ENCODE results near the gene POFUT1.
A peak's percentile ranks its signal among the peaks of the same experiment; 100 is the strongest.
"Not testable (repeated sequence)": the region's sequence is repeated elsewhere in the genome, so short reads cannot be mapped to it uniquely, and the experiment has no call there.

The POFUT1 gene

GRCh38 chr20:32251470-32251869 lies 43.8 kb downstream of the POFUT1 start:
- Mint-ChIP-seq H3K4me1 (peaks cover 22% of the 10 kb centered on the region), H3K4me3 (peak overlapping the region; percentile 4), H3K9me3 (no peaks in the 10 kb centered on the region), H3K36me3 (no peaks in the 10 kb centered on the region), H3K27me3 (no peaks in the 10 kb centered on the region), H3K27ac (peak overlapping the region; percentile 60)
- ATAC-seq: no peak

- H3K27me3 Mint-ChIP-seq: no peaks in the 10 kb centered on the region
- ATAC-seq: peak; percentile 90
- peaks cover 30% of the 10 kb centered on the region for H3K4me1 Mint-ChIP-seq
- H3K9me3 Mint-ChIP-seq: no peaks in the 10 kb centered on the region
- H3K36me3 Mint-ChIP-seq: no peaks in the 10 kb centered on the region
- H3K27ac Mint-ChIP-seq: peak overlapping the region; percentile 60
- peak overlapping the region; percentile 21 for H3K4me3 Mint-ChIP-seq
Measured at GRCh38 chr20:32252189-32252588, 44.5 kb downstream of the POFUT1 start.

GRCh38 chr20:32260973-32261372 lies 53.3 kb downstream of the POFUT1 start:
- H3K4me1 Mint-ChIP-seq: peaks cover 10% of the 10 kb centered on the region
- H3K27ac Mint-ChIP-seq, ATAC-seq, H3K27me3 Mint-ChIP-seq, H3K9me3 Mint-ChIP-seq, H3K36me3 Mint-ChIP-seq, H3K4me3 Mint-ChIP-seq: not testable (repeated sequence)

- no peak overlapping the region for H3K4me3 Mint-ChIP-seq
- ATAC-seq: no peak
- H3K27me3 Mint-ChIP-seq: no peaks in the 10 kb centered on the region
- H3K9me3 Mint-ChIP-seq: no peaks in the 10 kb centered on the region
- peaks cover 10% of the 10 kb centered on the region for H3K4me1 Mint-ChIP-seq
- no peaks in the 10 kb centered on the region for H3K36me3 Mint-ChIP-seq
- no peak overlapping the region for H3K27ac Mint-ChIP-seq
Measured at GRCh38 chr20:32261644-32262043, 54.0 kb downstream of the POFUT1 start.

GRCh38 chr20:32263398-32263954 lies 55.8 kb downstream of the POFUT1 start:
- Mint-ChIP-seq H3K27ac (no peak overlapping the region), H3K4me1 (peaks cover 17% of the 10 kb centered on the region), H3K9me3 (no peaks in the 10 kb centered on the region), H3K36me3 (no peaks in the 10 kb centered on the region), H3K27me3 (no peaks in the 10 kb centered on the region), H3K4me3 (no peak overlapping the region)
- no peak for ATAC-seq

- H3K27me3 Mint-ChIP-seq: no peaks in the 10 kb centered on the region
- no peaks in the 10 kb centered on the region for H3K36me3 Mint-ChIP-seq
- H3K9me3 Mint-ChIP-seq: no peaks in the 10 kb centered on the region
- no peak overlapping the region for H3K4me3 Mint-ChIP-seq
- H3K27ac Mint-ChIP-seq: no peak overlapping the region
- H3K4me1 Mint-ChIP-seq: peaks cover 24% of the 10 kb centered on the region
- ATAC-seq: no peak
Measured at GRCh38 chr20:32271620-32272019, 63.9 kb downstream of the POFUT1 start.

- no peak overlapping the region for H3K4me3 Mint-ChIP-seq
- H3K4me1 Mint-ChIP-seq: peaks cover 28% of the 10 kb centered on the region
- no peaks in the 10 kb centered on the region for H3K36me3 Mint-ChIP-seq
- no peak for ATAC-seq
- no peaks in the 10 kb centered on the region for H3K27me3 Mint-ChIP-seq
- H3K9me3 Mint-ChIP-seq: no peaks in the 10 kb centered on the region
- H3K27ac Mint-ChIP-seq: peak overlapping the region; percentile 4
Measured at GRCh38 chr20:32274359-32274758, 66.7 kb downstream of the POFUT1 start.

GRCh38 chr20:32275163-32275562 lies 67.5 kb downstream of the POFUT1 start:
- not testable (repeated sequence) for H3K4me3 Mint-ChIP-seq, H3K36me3 Mint-ChIP-seq, ATAC-seq, H3K27me3 Mint-ChIP-seq, H3K27ac Mint-ChIP-seq, H3K9me3 Mint-ChIP-seq
- H3K4me1 Mint-ChIP-seq: peaks cover 28% of the 10 kb centered on the region

GRCh38 chr20:32277361-32278198 lies 69.9 kb downstream of the POFUT1 start, which contains the start of gene KIF3B:
Gene KIF3B, plus strand, starts transcription at chr20:32277651. Its CDS starts 32,127 bp downstream, at chr20:32309778.
- Mint-ChIP-seq H3K9me3 (no peaks in the 10 kb centered on the region), H3K27ac (peak within 1 kb of the TSS; percentile 90), H3K36me3 (peaks cover 15% of the 10 kb centered on the region), H3K4me1 (peaks cover 45% of the 10 kb centered on the region), H3K4me3 (peak within 1 kb of the TSS; percentile 87), H3K27me3 (no peaks in the 10 kb centered on the region)
- peak; percentile 91 for ATAC-seq

GRCh38 chr20:32278199-32278643 lies 70.5 kb downstream of the POFUT1 start:
- ATAC-seq: peak; percentile 93
- H3K4me3 Mint-ChIP-seq: peak overlapping the region; percentile 87
- H3K36me3 Mint-ChIP-seq: peaks cover 15% of the 10 kb centered on the region
- H3K27me3 Mint-ChIP-seq: no peaks in the 10 kb centered on the region
- peaks cover 45% of the 10 kb centered on the region for H3K4me1 Mint-ChIP-seq
- H3K27ac Mint-ChIP-seq: peak overlapping the region; percentile 90
- H3K9me3 Mint-ChIP-seq: no peaks in the 10 kb centered on the region

GRCh38 chr20:32281711-32282110 lies 74.0 kb downstream of the POFUT1 start:
- ATAC-seq: no peak
- H3K27me3 Mint-ChIP-seq: no peaks in the 10 kb centered on the region
- no peak overlapping the region for H3K4me3 Mint-ChIP-seq
- peaks cover 62% of the 10 kb centered on the region for H3K4me1 Mint-ChIP-seq
- H3K36me3 Mint-ChIP-seq: peaks cover 21% of the 10 kb centered on the region
- H3K27ac Mint-ChIP-seq: peak overlapping the region; percentile 78
- H3K9me3 Mint-ChIP-seq: no peaks in the 10 kb centered on the region

- Mint-ChIP-seq H3K4me1 (peaks cover 55% of the 10 kb centered on the region), H3K4me3 (no peak overlapping the region), H3K27me3 (no peaks in the 10 kb centered on the region), H3K9me3 (no peaks in the 10 kb centered on the region), H3K36me3 (peaks cover 21% of the 10 kb centered on the region), H3K27ac (peak overlapping the region; percentile 78)
- ATAC-seq: no peak
Measured at GRCh38 chr20:32282461-32282860, 74.8 kb downstream of the POFUT1 start.

- peak overlapping the region; percentile 78 for H3K27ac Mint-ChIP-seq
- H3K4me1 Mint-ChIP-seq: peaks cover 58% of the 10 kb centered on the region
- H3K4me3 Mint-ChIP-seq: no peak overlapping the region
Measured at GRCh38 chr20:32285082-32285620, 77.5 kb downstream of the POFUT1 start.

GRCh38 chr20:32285621-32286371 lies 78.1 kb downstream of the POFUT1 start:
- Mint-ChIP-seq H3K4me3 (peak overlapping the region; percentile 49), H3K36me3 (peaks cover 33% of the 10 kb centered on the region), H3K27ac (peak overlapping the region; percentile 78), H3K4me1 (peaks cover 60% of the 10 kb centered on the region), H3K9me3 (no peaks in the 10 kb centered on the region), H3K27me3 (no peaks in the 10 kb centered on the region)
- peak; percentile 89 for ATAC-seq

More at GRCh38 chr20:32285082-32285620, 77.5 kb downstream of the POFUT1 start:
- peak; percentile 51 for ATAC-seq
- no peaks in the 10 kb centered on the region for H3K9me3 Mint-ChIP-seq
- no peaks in the 10 kb centered on the region for H3K27me3 Mint-ChIP-seq
- peaks cover 31% of the 10 kb centered on the region for H3K36me3 Mint-ChIP-seq

- peaks cover 19% of the 10 kb centered on the region for H3K36me3 Mint-ChIP-seq
- no peak overlapping the region for H3K4me3 Mint-ChIP-seq
- peaks cover 50% of the 10 kb centered on the region for H3K4me1 Mint-ChIP-seq
- no peaks in the 10 kb centered on the region for H3K9me3 Mint-ChIP-seq
- ATAC-seq: no peak
- H3K27ac Mint-ChIP-seq: no peak overlapping the region
- no peaks in the 10 kb centered on the region for H3K27me3 Mint-ChIP-seq
Measured at GRCh38 chr20:32287231-32287638, 79.6 kb downstream of the POFUT1 start.
